HUES64 (cell line): Measurements from ENCODE around the gene TSPAN3.

Experiments used
- H3K27ac ChIP-seq: 2 replicates; pipeline ENCODE4 v1.7.0; 2013; ENCODE audit warnings: low read depth, low read length, inconsistent platforms
- H3K27me3 ChIP-seq: 2 replicates; pipeline ENCODE4 v1.6.1; 2013; ENCODE audit warnings: mild to moderate bottlenecking, low read length; ENCODE audit not compliant: insufficient read depth
- H3K36me3 ChIP-seq: 2 replicates; pipeline ENCODE4 v1.6.1; 2013; ENCODE audit warnings: mild to moderate bottlenecking, low read length; ENCODE audit not compliant: insufficient read depth
- H3K4me1 ChIP-seq: 2 replicates; pipeline ENCODE4 v1.6.1; 2013; ENCODE audit warnings: mild to moderate bottlenecking, low read length, moderate library complexity; ENCODE audit not compliant: insufficient read depth
- H3K4me3 ChIP-seq: 2 replicates; pipeline ENCODE4 v1.5.1; 2013; ENCODE audit warnings: mild to moderate bottlenecking, low read length, moderate library complexity
- H3K9ac ChIP-seq: 2 replicates; pipeline ENCODE4 v1.6.1; 2013; ENCODE audit warnings: mild to moderate bottlenecking, low read depth, low read length
- H3K9me3 ChIP-seq: 2 replicates; pipeline ENCODE4 v1.6.1; 2013; ENCODE audit warnings: low read depth, low read length; ENCODE audit not compliant: insufficient read depth
- WGBS: fragments of 150-250, 120-280 bp; methylation state at CpG from one replicate; pipeline ENCODE4 v1.1.7; 2013; ENCODE audit warnings: missing lambda C conversion rate; 5-methylcytosine and 5-hydroxymethylcytosine counted together

TSPAN3 gene

GRCh38 chr15:77025941-77026411 lies 44.9 kb downstream of the TSPAN3 start:
- Histone ChIP-seq H3K9ac (no peak overlapping the region), H3K9me3 (no peaks in the 10 kb centered on the region), H3K27me3 (no peaks in the 10 kb centered on the region), H3K36me3 (no peaks in the 10 kb centered on the region), H3K27ac (no peak overlapping the region), H3K4me1 (no peaks in the 10 kb centered on the region), H3K4me3 (no peak overlapping the region)
- WGBS: 87% methylated on average over 4 of the region's 4 CpGs

GRCh38 chr15:77025083-77025901 lies 45.6 kb downstream of the TSPAN3 start:
- Histone ChIP-seq H3K9me3 (no peaks in the 10 kb centered on the region), H3K27me3 (no peaks in the 10 kb centered on the region), H3K9ac (no peak overlapping the region), H3K4me3 (no peak overlapping the region), H3K27ac (no peak overlapping the region), H3K36me3 (no peaks in the 10 kb centered on the region), H3K4me1 (no peaks in the 10 kb centered on the region)
- 80% methylated on average over 15 of the region's 15 CpGs for WGBS

- WGBS: 29% methylated on average over 16 of the region's 17 CpGs
- Histone ChIP-seq H3K9me3 (no peaks in the 10 kb centered on the region), H3K27ac (no peak overlapping the region), H3K4me1 (no peaks in the 10 kb centered on the region), H3K27me3 (no peaks in the 10 kb centered on the region), H3K36me3 (no peaks in the 10 kb centered on the region), H3K9ac (no peak overlapping the region), H3K4me3 (no peak overlapping the region)
Measured at GRCh38 chr15:77024273-77025082, 46.4 kb downstream of the TSPAN3 start.

- no peaks in the 10 kb centered on the region for H3K27me3 ChIP-seq
- no peaks in the 10 kb centered on the region for H3K9me3 ChIP-seq
- H3K36me3 ChIP-seq: no peaks in the 10 kb centered on the region
- no peak overlapping the region for H3K27ac ChIP-seq
- 68% methylated on average over 20 of the region's 20 CpGs for WGBS
- no peak overlapping the region for H3K4me3 ChIP-seq
- no peaks in the 10 kb centered on the region for H3K4me1 ChIP-seq
- H3K9ac ChIP-seq: no peak overlapping the region
Measured at GRCh38 chr15:77023576-77024272, 47.2 kb downstream of the TSPAN3 start.

- no peak overlapping the region for H3K27ac ChIP-seq
Measured at GRCh38 chr15:77022646-77023575, 48.0 kb downstream of the TSPAN3 start.

GRCh38 chr15:77021803-77022381 lies 49.0 kb downstream of the TSPAN3 start:
- Histone ChIP-seq H3K4me1 (no peaks in the 10 kb centered on the region), H3K27ac (no peak overlapping the region), H3K9ac (no peak overlapping the region), H3K36me3 (no peaks in the 10 kb centered on the region), H3K27me3 (no peaks in the 10 kb centered on the region), H3K4me3 (no peak overlapping the region), H3K9me3 (no peaks in the 10 kb centered on the region)
- WGBS: 87% methylated on average over 7 of the region's 7 CpGs

More at GRCh38 chr15:77022646-77023575, 48.0 kb downstream of the TSPAN3 start:
- Histone ChIP-seq H3K9ac (no peak overlapping the region), H3K36me3 (no peaks in the 10 kb centered on the region), H3K27me3 (no peaks in the 10 kb centered on the region), H3K4me1 (no peaks in the 10 kb centered on the region), H3K4me3 (no peak overlapping the region), H3K9me3 (no peaks in the 10 kb centered on the region)
- WGBS: 92% methylated on average over 14 of the region's 14 CpGs

GRCh38 chr15:77021088-77021481 lies 49.8 kb downstream of the TSPAN3 start:
- no peaks in the 10 kb centered on the region for H3K9me3 ChIP-seq
- no peaks in the 10 kb centered on the region for H3K27me3 ChIP-seq
- H3K36me3 ChIP-seq: no peaks in the 10 kb centered on the region
- WGBS: 83% methylated on average over 9 of the region's 9 CpGs
- H3K27ac ChIP-seq: no peak overlapping the region
- no peaks in the 10 kb centered on the region for H3K4me1 ChIP-seq
- H3K4me3 ChIP-seq: no peak overlapping the region
- H3K9ac ChIP-seq: no peak overlapping the region

- H3K9me3 ChIP-seq: no peaks in the 10 kb centered on the region
- 85% methylated on average over 6 of the region's 6 CpGs for WGBS
- H3K36me3 ChIP-seq: no peaks in the 10 kb centered on the region
- no peaks in the 10 kb centered on the region for H3K4me1 ChIP-seq
- H3K27me3 ChIP-seq: no peaks in the 10 kb centered on the region
- no peak overlapping the region for H3K4me3 ChIP-seq
- H3K27ac ChIP-seq: no peak overlapping the region
- no peak overlapping the region for H3K9ac ChIP-seq
Measured at GRCh38 chr15:77020348-77021087, 50.4 kb downstream of the TSPAN3 start.

GRCh38 chr15:77019521-77020331 lies 51.2 kb downstream of the TSPAN3 start:
- WGBS: 76% methylated on average over 12 of the region's 12 CpGs
- H3K9ac ChIP-seq: no peak overlapping the region
- no peaks in the 10 kb centered on the region for H3K4me1 ChIP-seq
- no peaks in the 10 kb centered on the region for H3K9me3 ChIP-seq
- H3K4me3 ChIP-seq: no peak overlapping the region
- H3K27ac ChIP-seq: no peak overlapping the region
- H3K36me3 ChIP-seq: no peaks in the 10 kb centered on the region
- no peaks in the 10 kb centered on the region for H3K27me3 ChIP-seq
